Loucy (cell line): ENCODE measurements around the gene ATXN2.
"Not testable (repeated sequence)": the region's sequence is repeated elsewhere in the genome, so short reads cannot be mapped to it uniquely, and the experiment has no call there.

Source experiments
- H2AFZ ChIP-seq: fragments of 200-600 bp; sonication (generic); 2 replicates; pipeline ENCODE4 v1.6.0; 2016; ENCODE audit warnings: antibody characterized with exemption, mild to moderate bottlenecking, low read length, moderate library complexity
- H3F3A ChIP-seq: fragments of 200-600 bp; 2 replicates; pipeline ENCODE4 v1.6.0; 2016; ENCODE audit warnings: antibody characterized with exemption, low read depth, mild to moderate bottlenecking
- H3K27me3 ChIP-seq: fragments of 200-600 bp; sonication (generic); 2 replicates; pipeline ENCODE4 v1.6.1; 2014; ENCODE audit warnings: low read length, mild to moderate bottlenecking; ENCODE audit not compliant: insufficient read depth, poor library complexity, severe bottlenecking
- H3K36me3 ChIP-seq: fragments of 200-600 bp; sonication (generic); 2 replicates; pipeline ENCODE4 v1.6.1; 2016; ENCODE audit warnings: low read length; ENCODE audit not compliant: insufficient read depth
- H3K4me1 ChIP-seq: fragments of 200-600 bp; sonication (generic); 2 replicates; pipeline ENCODE4 v1.5.1; 2014; ENCODE audit warnings: low read length, mild to moderate bottlenecking; ENCODE audit not compliant: insufficient read depth, poor library complexity, severe bottlenecking
- H3K4me2 ChIP-seq: fragments of 200-600 bp; sonication (generic); 2 replicates; pipeline ENCODE4 v1.6.0; 2014; ENCODE audit warnings: antibody characterized with exemption, low read length, low read depth, mild to moderate bottlenecking; ENCODE audit not compliant: poor library complexity, severe bottlenecking
- H3K4me3 ChIP-seq: fragments of 200-600 bp; sonication (generic); 2 replicates; pipeline ENCODE4 v1.5.1; 2014; ENCODE audit warnings: low read length, mild to moderate bottlenecking, mixed read lengths; ENCODE audit not compliant: poor library complexity, severe bottlenecking
- H3K79me2 ChIP-seq: fragments of 200-600 bp; sonication (generic); 2 replicates; pipeline ENCODE4 v1.6.1; 2014; ENCODE audit warnings: low read length; ENCODE audit not compliant: insufficient read depth
- H3K9ac ChIP-seq: fragments of 200-600 bp; sonication (generic); 2 replicates; pipeline ENCODE4 v1.6.0; 2014; ENCODE audit warnings: mild to moderate bottlenecking, low read depth, low read length, moderate library complexity; ENCODE audit not compliant: poor library complexity, severe bottlenecking
- H3K9me2 ChIP-seq: fragments of 200-600 bp; sonication (generic); replicated peaks from 2 replicates; pipeline ENCODE4 v1.6.1; 2016; ENCODE audit warnings: low read depth, low read length, mixed read lengths
- H3K9me3 ChIP-seq: fragments of 200-600 bp; sonication (generic); 2 replicates; pipeline ENCODE4 v1.6.1; 2014; ENCODE audit warnings: mild to moderate bottlenecking, antibody characterized with exemption, low read length, low read depth; ENCODE audit not compliant: insufficient read depth
- H4K20me1 ChIP-seq: fragments of 200-600 bp; sonication (generic); 2 replicates; pipeline ENCODE4 v1.6.0; 2014; ENCODE audit warnings: antibody characterized with exemption, low read length, mild to moderate bottlenecking; ENCODE audit not compliant: insufficient read depth, poor library complexity, severe bottlenecking
- EZH2phosphoT487 ChIP-seq: fragments of 200-600 bp; IDR thresholded peaks from 2 replicates; pipeline ENCODE4 v1.6.1; 2018; ENCODE audit warnings: antibody characterized with exemption, mild to moderate bottlenecking, moderate library complexity, borderline replicate concordance
- TF ChIP-seq, protein P1 (sequence below): fragments of 200-600 bp; sonication (generic); conservative IDR thresholded peaks from 2 replicates; pipeline ENCODE4 v1.5.1; 2014; ENCODE audit warnings: mild to moderate bottlenecking, antibody characterized with exemption, low read length

ATXN2 gene

DNA sequence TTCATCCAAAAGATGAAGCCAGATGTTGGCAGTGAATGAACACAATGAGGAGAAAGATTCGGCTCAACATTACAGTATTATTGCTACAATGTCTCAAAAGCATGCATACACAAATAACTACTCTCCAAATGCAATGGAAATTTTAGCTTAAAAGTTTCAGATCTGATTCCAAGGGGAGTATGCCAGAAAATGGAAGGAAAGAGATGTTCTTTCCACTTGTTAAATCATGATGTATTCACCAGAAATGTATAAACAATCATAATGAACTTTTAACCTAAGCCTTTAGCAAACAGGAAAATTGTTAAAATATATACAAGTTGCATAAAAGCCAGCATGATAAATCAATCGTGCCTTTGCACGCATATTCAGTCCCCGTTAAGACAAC is 131.3 kb downstream of the ATXN2 start:
- Histone ChIP-seq H4K20me1 (no peaks in the 10 kb centered on the region), H3K36me3 (peaks cover 48% of the 10 kb centered on the region), H3K9me3 (no peaks in the 10 kb centered on the region), H2AFZ (no peak overlapping the region), H3F3A (no peaks in the 10 kb centered on the region; the same call in 1 of the 2 replicates), H3K9me2 (no peaks in the 10 kb centered on the region), H3K4me2 (no peak overlapping the region), H3K79me2 (no peaks in the 10 kb centered on the region), H3K9ac (no peak overlapping the region), H3K4me1 (no peaks in the 10 kb centered on the region), H3K4me3 (no peak overlapping the region), H3K27me3 (no peaks in the 10 kb centered on the region)
- TF ChIP-seq, protein P1, sequence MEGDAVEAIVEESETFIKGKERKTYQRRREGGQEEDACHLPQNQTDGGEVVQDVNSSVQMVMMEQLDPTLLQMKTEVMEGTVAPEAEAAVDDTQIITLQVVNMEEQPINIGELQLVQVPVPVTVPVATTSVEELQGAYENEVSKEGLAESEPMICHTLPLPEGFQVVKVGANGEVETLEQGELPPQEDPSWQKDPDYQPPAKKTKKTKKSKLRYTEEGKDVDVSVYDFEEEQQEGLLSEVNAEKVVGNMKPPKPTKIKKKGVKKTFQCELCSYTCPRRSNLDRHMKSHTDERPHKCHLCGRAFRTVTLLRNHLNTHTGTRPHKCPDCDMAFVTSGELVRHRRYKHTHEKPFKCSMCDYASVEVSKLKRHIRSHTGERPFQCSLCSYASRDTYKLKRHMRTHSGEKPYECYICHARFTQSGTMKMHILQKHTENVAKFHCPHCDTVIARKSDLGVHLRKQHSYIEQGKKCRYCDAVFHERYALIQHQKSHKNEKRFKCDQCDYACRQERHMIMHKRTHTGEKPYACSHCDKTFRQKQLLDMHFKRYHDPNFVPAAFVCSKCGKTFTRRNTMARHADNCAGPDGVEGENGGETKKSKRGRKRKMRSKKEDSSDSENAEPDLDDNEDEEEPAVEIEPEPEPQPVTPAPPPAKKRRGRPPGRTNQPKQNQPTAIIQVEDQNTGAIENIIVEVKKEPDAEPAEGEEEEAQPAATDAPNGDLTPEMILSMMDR: no peak
- no peak for TF ChIP-seq EZH2phosphoT487

DNA sequence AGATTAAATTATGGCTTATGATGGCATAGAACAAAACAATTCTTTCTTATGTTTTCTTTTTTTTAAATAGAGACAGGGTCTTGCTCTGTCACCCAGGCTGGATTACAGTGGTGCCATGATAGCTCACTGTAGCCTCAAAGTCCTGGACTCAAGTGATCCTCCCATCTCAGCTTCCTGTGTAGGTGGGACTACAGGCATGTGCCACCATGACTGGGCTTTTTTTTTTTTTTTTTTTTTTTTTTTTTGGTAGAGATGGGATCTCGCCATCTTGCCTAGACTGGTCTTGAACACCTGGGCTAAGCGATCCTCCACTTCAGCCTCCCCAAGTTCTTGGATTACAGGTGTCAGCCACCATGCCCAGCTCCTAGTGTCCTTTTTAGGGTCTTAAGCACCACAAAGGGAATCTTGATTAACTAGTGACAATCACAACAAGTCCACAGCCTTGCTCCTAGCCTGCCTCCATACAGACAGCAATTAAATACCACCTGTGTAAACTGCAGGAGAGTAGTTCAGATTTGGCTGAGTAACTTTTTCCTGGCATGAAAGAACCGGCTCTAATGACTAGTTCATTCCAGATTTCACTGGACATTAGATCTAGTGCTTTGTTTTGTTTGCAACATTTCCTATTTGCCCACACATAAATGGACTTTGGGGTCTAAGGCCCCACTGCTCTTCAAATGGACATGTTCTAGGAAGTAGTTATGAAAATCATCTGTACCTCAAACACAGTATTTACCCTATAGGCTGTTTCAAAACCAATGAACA is 131.8 kb downstream of the ATXN2 start:
- Histone ChIP-seq H3K9ac (no peak overlapping the region), H3K9me2 (no peaks in the 10 kb centered on the region), H3K36me3 (peaks cover 48% of the 10 kb centered on the region), H3K27me3 (no peaks in the 10 kb centered on the region), H3K9me3 (no peaks in the 10 kb centered on the region), H3K4me1 (no peaks in the 10 kb centered on the region), H3K4me3 (no peak overlapping the region), H4K20me1 (no peaks in the 10 kb centered on the region), H3K4me2 (no peak overlapping the region), H2AFZ (no peak overlapping the region), H3K79me2 (no peaks in the 10 kb centered on the region), H3F3A (no peaks in the 10 kb centered on the region; the same call in 1 of the 2 replicates)
- TF ChIP-seq, protein P1: no peak
- TF ChIP-seq EZH2phosphoT487: no peak

DNA sequence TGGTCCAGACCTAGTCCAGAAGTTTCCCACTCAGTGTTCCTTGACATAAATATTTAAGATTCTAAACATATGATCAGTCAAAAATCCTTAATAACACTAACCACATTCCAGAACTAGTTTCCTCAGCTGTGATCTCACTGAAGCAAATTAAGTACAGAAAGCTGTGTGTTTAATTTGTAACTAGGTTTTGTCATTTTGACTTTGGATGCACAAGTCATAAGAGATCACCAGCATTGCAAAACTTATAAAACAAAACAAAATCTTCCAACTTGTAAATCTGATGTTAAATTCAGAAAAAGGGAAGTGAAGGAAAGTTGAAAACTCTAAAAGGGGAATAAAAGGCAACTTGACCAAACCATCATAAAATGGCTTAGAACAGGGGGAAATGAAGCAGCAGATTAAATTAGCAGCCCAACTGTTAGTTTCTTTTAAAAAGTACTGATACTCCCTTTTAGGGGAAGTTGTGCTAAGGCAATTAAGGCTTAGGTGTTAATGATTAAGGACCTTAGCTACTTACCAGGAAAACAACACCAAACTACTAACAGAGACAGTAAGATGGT is 136.8 kb downstream of the ATXN2 start:
- Histone ChIP-seq H4K20me1 (no peaks in the 10 kb centered on the region), H3K27me3 (no peaks in the 10 kb centered on the region), H2AFZ (no peak overlapping the region), H3F3A (no peaks in the 10 kb centered on the region), H3K4me1 (no peaks in the 10 kb centered on the region), H3K9me2 (no peaks in the 10 kb centered on the region), H3K9ac (no peak overlapping the region), H3K36me3 (peaks cover 27% of the 10 kb centered on the region; the same call in 1 of the 2 replicates), H3K4me3 (no peak overlapping the region), H3K79me2 (no peaks in the 10 kb centered on the region), H3K9me3 (no peaks in the 10 kb centered on the region), H3K4me2 (no peak overlapping the region)
- TF ChIP-seq, protein P1: no peak
- no peak for TF ChIP-seq EZH2phosphoT487

DNA sequence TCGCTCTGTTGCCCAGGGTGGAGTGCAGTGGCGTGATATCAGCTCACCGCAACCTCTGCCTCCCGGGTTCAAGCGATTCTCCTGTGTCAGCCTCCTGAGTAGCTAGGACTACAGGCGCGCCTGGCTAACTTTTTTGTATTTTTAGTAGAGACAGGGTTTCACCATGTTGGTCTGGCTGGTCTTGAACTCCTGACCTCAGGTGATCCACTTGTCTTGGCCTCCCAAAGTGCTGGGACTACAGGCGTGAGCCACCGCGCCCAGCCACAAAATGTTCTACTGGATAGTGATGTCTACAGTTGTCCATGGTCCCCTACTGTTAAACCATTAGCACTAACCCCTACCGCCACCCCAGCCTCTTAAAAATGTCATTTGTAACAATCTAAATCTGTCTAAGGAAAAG is 139.0 kb downstream of the ATXN2 start:
- not testable (repeated sequence) for H3K9me2 ChIP-seq, H3K9ac ChIP-seq, H3K4me3 ChIP-seq, H3K4me1 ChIP-seq, H4K20me1 ChIP-seq, H3F3A ChIP-seq, H3K79me2 ChIP-seq, H2AFZ ChIP-seq, H3K9me3 ChIP-seq, H3K27me3 ChIP-seq, H3K4me2 ChIP-seq
- peaks cover 44% of the 10 kb centered on the region; the same call in 1 of the 2 replicates for H3K36me3 ChIP-seq
